ENCODE data around the gene CELF3.
A peak's percentile ranks its signal among the peaks of the same experiment; 100 is the strongest.

CELF3 gene

GRCh38 chr1:151720554-151720953 is 4.0 kb upstream of the CELF3 start:
- no peak for DNase-seq

DNA sequence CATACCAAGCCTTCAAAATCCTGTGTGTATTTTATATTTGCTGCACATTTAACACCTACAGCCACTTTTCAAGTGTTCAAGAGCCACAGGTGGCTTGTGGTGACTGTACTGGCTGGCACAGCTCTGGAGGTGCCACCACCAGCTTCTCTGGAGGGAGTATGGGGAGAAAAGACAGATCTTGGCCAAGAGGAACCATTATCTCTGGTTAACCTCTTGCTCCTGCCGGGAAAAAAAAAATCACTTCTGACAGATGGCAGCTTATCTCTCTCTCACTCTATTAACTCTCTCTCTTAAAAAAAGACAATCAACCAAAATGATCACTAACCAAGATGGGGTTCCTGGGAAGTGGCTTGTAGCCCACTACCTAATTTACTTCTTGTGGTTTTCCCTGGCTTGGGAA is 3.5 kb upstream of the CELF3 start:
- no peak for DNase-seq

DNA sequence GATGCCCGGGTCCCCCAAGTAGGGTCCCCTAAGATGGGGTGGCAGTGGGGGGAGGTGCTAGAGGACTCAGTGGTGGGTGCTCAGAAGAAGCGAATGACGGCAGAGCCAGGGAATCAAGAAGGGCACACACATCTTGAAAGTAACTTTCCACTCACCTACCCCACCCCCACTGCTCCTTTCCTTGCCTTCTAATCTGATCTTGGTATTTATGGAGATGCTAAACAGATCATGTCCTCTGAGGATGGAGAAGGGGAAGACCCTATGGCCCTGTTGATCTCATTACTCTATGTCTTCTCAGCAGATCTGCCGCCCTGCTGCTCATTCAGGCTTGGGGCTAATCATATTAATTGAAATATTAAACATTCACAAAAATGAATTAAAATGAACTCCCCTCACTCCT is 2.1 kb upstream of the CELF3 start:
- no peak for DNase-seq

- no peak for DNase-seq
Observed at GRCh38 chr1:151718011-151718431, 1.4 kb upstream of the CELF3 start.

GRCh38 chr1:151716405-151716762 is 219 bp downstream of the CELF3 start:
- DNase-seq, result no peak

GRCh38 chr1:151715726-151716404 is 738 bp downstream of the CELF3 start:
- peak; percentile 81 to 91 for DNase-seq

GRCh38 chr1:151714820-151715725 is 1.5 kb downstream of the CELF3 start:
- no peak for DNase-seq

- DNase-seq, result peak; percentile 31 to 77
Observed at GRCh38 chr1:151713874-151714273, 2.7 kb downstream of the CELF3 start.

GRCh38 chr1:151713044-151713443 is 3.6 kb downstream of the CELF3 start:
- DNase-seq, result peak; percentile 77 to 95

- DNase-seq, result peak; percentile 37 to 84
Observed at GRCh38 chr1:151711951-151712350, 4.7 kb downstream of the CELF3 start.

- DNase-seq, result no peak
Observed at GRCh38 chr1:151711044-151711800, 5.4 kb downstream of the CELF3 start.

- no peak for DNase-seq
Observed at GRCh38 chr1:151710187-151710840, 6.3 kb downstream of the CELF3 start.

GRCh38 chr1:151708891-151709290 is 7.7 kb downstream of the CELF3 start:
- DNase-seq, result no peak

DNA sequence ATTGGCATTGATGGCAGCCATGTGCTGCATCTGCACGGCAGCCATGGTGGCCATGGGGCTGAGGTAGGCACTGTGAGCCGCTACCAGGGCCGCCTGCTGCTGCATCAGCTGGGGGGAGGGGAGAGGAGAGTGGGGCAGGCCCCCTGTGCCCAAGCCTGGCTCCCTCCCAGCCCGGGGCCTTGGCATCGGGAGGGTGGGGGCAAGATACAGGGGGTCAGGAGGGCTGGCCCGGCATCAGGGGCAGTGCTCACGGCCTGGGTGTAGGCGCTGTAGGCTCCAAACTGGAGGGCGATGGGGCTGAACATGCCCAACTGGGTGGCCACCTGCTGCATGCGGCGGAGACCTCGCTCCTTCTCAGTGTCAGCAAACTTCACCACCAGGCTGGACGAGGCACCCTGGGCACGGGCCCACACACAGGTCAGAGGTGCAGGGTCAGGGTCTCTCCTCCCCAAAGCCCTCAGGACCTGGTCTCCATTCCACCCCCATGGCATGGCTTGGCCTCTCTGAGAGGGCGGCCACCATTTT is 9.0 kb downstream of the CELF3 start:
- DNase-seq, result no peak

GRCh38 chr1:151706464-151707415 is 9.9 kb downstream of the CELF3 start:
- no peak for DNase-seq

DNA sequence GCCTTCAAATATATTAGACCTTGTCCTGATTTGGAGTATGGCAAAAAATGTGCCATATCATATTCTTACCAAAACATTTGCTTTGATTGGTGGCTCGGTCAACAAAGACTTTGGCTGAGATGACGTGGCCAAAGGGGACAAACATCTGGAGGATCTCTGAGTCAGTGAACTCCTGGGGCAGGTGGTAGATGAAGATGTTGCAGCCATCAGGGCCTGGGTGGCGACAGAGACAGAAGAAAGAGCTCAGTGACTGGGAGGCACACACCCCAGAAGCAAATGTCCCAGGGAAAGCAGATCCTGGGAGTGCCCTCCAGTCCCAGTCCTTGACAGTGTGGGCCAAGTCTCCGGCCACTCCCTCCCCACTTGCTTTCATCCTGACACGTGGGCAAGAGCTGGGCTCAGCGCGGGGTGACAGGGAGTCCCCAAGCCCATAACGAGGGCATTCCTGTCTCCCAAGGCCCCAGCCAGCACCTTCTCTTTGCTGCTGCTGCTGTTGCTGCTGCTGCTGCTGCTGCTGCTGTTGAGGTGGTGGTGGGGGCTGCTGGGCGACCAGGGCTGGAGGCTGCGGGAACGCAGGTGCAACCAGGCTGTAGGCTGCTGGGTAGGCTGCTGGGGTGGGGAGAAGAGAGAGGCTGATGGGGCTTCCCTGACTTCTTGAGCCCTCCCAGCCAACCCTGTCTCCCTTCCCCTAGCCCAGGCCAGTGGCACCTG is 10.7 kb downstream of the CELF3 start:
- DNase-seq, result no peak

DNA sequence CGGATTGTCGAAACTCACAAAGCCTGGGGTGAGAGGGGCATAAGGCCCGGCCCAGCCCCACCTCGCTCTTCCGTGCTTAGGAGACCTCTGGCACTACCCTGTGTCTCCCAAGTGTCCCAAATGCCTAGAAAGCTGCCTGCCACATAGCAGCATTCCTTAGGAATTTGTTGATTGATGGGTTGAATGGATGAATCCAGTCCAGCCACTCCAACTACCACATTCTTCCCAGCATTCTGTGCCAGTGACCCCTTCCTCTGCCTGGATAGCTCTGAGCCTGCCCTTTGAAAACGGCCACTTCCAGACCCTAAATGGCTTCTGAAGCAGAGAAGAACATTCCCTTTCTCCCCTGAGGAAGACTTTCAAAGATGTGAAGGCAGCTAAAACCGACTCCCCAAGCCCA is 11.5 kb downstream of the CELF3 start:
- DNase-seq, result no peak

- DNase-seq, result no peak
Observed at GRCh38 chr1:151704246-151704645, 12.4 kb downstream of the CELF3 start.

DNA sequence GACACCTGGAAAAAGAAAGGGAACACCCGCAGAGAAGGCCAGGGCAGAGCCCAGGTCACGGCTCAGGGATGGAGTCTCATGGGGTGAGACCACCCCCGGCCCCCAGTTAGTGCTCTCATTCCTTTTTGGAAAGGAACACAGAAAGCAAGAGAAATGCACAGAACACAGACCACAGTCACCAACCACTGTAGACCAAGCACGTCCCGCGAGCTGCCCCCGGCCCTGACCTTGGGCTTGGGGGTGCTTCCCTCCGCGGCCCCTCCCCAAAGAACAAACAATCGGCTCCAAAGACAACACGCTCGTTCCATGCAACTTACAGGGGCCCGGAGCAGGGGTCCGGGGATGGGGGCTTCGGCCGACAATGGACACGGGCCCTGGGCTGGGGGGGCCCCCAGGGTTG is 12.8 kb downstream of the CELF3 start:
- no peak for DNase-seq

- no peak for DNase-seq
Observed at GRCh38 chr1:151702936-151703335, 13.7 kb downstream of the CELF3 start.

DNA sequence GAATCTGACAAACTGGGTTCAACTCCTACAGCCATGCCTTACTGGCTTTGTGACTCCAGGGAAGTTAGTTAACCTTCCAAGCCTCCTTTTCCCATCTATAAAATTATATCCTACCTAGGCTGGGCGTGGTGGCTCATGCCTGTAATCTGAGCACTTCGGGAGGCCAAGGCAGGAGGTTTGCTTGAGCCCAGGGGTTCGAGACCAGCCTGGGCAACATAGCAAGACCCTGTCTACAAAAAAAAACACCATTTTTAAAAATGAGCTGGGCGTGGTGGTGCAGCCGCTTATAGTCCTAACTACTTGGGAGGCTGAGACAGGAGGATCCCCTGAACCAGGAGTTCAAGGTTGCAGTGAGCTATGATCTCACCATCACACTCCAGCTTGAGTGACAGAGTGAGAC is 15.1 kb downstream of the CELF3 start:
- no peak for DNase-seq
